HL-60 (cell line): ENCODE results near the gene PARD6B.
"Not testable (repeated sequence)": the region's sequence is repeated elsewhere in the genome, so short reads cannot be mapped to it uniquely, and the experiment has no call there.

Experiments
- DNase-seq, 2 experiments: peaks; one replicate each; pipeline ENCODE4 v3.0.0-alpha.2; 2010 to 2020; ENCODE audit warnings: low read depth in 1 of 2, low spot score in 1 of 2
- H3K27ac ChIP-seq: fragments of 250-450 bp; sonication (Bioruptor Pico); replicated peaks from 2 replicates; pipeline ENCODE4 v1.5.1; 2020; ENCODE audit warnings: mild to moderate bottlenecking, moderate library complexity
- H3K27me3 ChIP-seq: fragments of 250-450 bp; sonication (Bioruptor Pico); 2 replicates; pipeline ENCODE4 v1.5.1; 2021; ENCODE audit warnings: mild to moderate bottlenecking, moderate library complexity; ENCODE audit not compliant: insufficient read depth, poor library complexity, severe bottlenecking
- H3K4me3 ChIP-seq: replicated peaks from 2 replicates; pipeline ENCODE4 v1.5.1; 2011; ENCODE audit warnings: mild to moderate bottlenecking, control low read depth, low read length; ENCODE audit not compliant: insufficient read depth
- CTCF ChIP-seq: IDR thresholded peaks from one replicate; pipeline ENCODE4 v1.5.1; 2011; ENCODE audit warnings: low read length, control low read depth, inconsistent platforms; ENCODE audit not compliant: insufficient read depth
- GABPA ChIP-seq: IDR thresholded peaks from 2 replicates; pipeline ENCODE4 v1.6.1; 2012; ENCODE audit warnings: low read depth
- POLR2AphosphoS5 ChIP-seq: IDR thresholded peaks from 2 replicates; pipeline ENCODE4 v1.6.1; 2012; ENCODE audit warnings: low read depth
- REST ChIP-seq: IDR thresholded peaks from 2 replicates; pipeline ENCODE4 v1.6.1; 2012; ENCODE audit warnings: low read depth; ENCODE audit not compliant: insufficient replicate concordance
- SPI1 ChIP-seq: IDR thresholded peaks from 2 replicates; pipeline ENCODE4 v1.6.1; 2012; ENCODE audit warnings: low read depth, mild to moderate bottlenecking, borderline replicate concordance

PARD6B gene

GRCh38 chr20:50699688-50700087 is 31.7 kb upstream of the PARD6B start:
- H3K27ac ChIP-seq, result no peak overlapping the region
- TF ChIP-seq GABPA (no peak), CTCF (no peak), SPI1 (no peak), REST (no peak), POLR2AphosphoS5 (no peak)

GRCh38 chr20:50701041-50701963 is 30.1 kb upstream of the PARD6B start:
- H3K4me3 ChIP-seq, result no peak overlapping the region
- TF ChIP-seq REST (no peak), CTCF (no peak)
- no peak overlapping the region for H3K27ac ChIP-seq
- no peaks in the 10 kb centered on the region for H3K27me3 ChIP-seq
- DNase-seq, result no peak

More at GRCh38 chr20:50699688-50700087, 31.7 kb upstream of the PARD6B start:
- no peak for DNase-seq
- Histone ChIP-seq H3K27me3 (no peaks in the 10 kb centered on the region), H3K4me3 (no peak overlapping the region)

GRCh38 chr20:50703651-50704438 is 27.5 kb upstream of the PARD6B start:
- H3K27me3 ChIP-seq, H3K27ac ChIP-seq, DNase-seq, H3K4me3 ChIP-seq: not testable (repeated sequence)

GRCh38 chr20:50704514-50704913 is 26.9 kb upstream of the PARD6B start:
- H3K27ac ChIP-seq, result no peak overlapping the region
- TF ChIP-seq POLR2AphosphoS5 (no peak), GABPA (no peak), SPI1 (no peak), CTCF (no peak), REST (no peak)
- no peak overlapping the region for H3K4me3 ChIP-seq
- no peaks in the 10 kb centered on the region for H3K27me3 ChIP-seq
- no peak for DNase-seq
